HG03378 (cell line): ENCODE data around the gene TEX2.

Experiments used
- ATAC-seq: cut with Tn5 transposase; IDR thresholded peaks from one replicate; pipeline ENCODE4 v1.9.1; 2021; ENCODE audit warnings: mild to moderate bottlenecking, moderate library complexity; ENCODE audit not compliant: unreplicated experiment

The TEX2 gene

DNA sequence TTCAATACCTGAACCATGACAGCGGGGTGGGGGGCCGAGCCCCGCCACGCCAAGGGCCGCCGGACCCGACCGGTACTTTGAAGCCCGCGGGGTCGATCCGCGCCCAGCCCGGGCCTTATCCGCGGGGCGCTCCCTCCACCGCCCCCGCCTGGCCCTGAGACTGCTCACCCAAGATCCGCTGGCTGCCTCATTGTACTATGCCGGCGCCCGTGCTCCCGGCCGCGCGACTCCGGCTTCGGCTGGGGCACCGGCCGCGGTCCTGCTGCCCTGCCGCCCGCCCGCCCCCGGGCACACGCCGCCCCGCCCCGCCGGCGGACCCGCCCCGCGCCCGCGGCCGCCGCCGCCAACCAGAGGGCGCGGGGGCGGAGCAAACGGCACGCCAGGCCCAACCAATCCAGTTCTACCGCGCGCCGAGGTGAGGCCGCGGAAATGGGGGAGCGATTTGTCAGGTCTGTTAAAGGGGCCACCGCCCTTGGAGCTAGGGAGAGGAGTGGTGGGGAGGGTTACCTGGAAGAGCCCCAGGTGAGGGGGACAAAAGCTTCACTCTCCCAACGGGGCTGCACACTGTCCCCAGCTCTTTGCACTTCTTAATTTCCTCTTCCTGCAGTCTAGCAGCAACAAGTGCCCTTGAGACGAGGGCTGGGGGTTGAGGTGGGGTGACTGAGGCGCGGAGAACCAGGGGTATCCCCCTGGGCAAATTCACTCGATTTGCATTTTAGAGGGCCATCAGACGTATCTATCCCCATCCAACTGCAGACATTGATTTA, at the start of gene TEX2:
TSS of gene TEX2 (minus strand) at position 261 of the 767 bp plus-strand sequence. CDS start 49,043 bp downstream, outside the sequence.
- peak; percentile 76 for ATAC-seq

GRCh38 chr17:64309710-64310109, 46.6 kb upstream of the TEX2 start:
- ATAC-seq, result no peak

DNA sequence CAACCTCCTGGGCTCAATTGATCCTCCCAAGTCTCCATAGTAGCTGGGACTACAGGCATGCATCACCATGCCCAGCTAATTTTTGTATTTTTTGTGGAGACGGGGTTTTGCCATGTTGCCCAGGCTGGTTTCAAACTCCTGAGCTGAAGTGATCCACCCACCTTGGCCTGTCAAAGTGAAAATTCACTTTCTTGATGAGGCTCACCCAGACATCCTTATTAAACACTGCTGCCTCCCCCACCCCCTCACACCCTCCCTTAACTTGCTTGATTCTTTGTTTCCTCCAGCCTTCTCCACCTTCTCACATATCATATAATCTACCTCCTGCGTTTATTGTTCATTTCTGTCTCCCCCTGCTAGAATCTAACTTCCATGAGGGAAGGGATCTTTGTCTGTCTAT, 46.0 kb upstream of the TEX2 start:
- ATAC-seq, result no peak

GRCh38 chr17:64306850-64307463, 43.9 kb upstream of the TEX2 start:
- no peak for ATAC-seq

DNA sequence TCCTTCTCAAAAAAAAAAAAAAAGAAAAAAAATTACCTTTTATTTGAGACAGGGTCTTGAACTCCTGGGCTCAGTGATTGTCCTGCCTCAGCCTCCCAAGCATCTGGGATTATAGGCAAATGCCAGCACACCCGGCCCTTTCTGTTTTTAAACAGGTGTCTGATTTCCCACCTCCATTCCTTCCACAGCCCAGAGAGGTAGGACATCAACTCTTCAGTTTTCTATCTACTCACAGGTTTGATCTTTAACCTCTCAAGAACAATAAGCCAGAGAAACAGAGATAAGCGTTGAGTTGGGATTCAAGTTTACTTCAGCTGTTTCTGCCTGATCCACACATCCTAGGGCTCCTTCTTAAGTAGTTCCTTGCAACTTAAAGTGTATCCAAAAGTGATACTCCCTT, 41.5 kb upstream of the TEX2 start:
- no peak for ATAC-seq

- ATAC-seq, result no peak
Measured at GRCh38 chr17:64300699-64300965, 37.6 kb upstream of the TEX2 start.

DNA sequence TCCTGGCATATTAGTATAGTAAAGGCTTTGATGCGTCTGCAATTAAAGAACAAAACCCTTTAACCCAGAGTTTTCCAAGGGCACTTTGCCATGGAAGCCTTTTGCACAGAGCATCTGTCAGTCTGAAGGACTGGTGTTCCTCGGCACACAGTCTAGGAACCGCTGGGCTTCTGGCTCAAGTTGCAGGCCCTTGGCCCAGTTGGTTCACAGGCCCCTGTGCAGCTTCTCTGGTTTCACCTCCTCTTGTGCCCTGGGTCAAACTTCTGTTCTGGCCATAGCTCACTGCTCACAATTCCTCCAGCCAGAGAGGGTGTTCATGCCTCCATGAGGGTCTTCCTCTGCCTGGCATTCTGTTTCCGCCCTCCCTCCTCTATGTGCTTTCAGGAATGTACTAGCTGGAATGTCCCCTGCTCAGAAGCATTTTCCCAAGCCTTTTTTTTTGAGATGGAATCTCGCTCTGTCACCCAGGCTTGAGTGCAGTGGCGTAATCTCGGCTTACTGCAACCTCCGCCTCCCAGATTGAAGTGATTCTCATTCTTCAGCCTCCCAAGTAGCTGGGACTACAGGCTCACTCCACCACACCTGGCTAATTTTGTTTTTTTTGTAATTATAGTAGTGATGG, 34.5 kb upstream of the TEX2 start:
- no peak for ATAC-seq

DNA sequence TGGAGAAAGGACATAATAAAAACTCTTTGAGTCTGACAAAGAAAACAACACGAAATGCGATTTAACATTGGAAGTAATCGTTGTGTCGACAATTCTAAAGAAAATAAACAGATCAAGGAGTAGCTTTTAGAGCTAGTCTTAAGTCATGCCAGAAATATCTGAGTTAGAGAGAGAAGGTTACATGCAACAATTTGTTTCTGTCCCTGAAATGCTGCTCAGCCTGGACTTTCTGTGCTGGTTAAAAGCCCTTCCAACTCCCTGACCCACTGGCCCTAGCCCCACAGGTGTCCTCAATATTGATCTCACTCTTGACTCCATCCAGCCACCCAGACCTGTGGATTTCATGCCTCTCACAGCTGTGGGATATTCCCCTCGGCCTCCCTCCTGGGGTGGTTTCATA, 33.2 kb upstream of the TEX2 start:
- ATAC-seq, result no peak

DNA sequence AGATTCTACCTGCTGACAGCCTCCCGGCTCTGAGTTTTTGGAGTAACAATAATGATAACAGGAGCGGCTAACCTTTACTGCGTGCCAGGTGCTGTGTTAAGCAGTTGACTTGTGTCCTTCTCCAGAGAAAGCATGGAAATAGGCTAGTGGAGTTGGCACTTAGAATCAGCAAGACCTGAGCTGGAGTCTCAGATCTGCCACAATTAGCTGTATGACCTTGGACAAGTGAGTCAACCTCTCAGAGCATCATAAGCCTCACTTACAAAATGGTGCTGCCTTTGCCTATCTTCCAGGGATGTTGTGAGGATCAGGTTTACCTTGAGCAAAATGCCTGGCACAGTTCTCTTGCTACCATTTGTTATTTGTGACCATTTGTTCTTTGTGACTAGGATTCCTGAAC, 32.1 kb upstream of the TEX2 start:
- ATAC-seq, result no peak

DNA sequence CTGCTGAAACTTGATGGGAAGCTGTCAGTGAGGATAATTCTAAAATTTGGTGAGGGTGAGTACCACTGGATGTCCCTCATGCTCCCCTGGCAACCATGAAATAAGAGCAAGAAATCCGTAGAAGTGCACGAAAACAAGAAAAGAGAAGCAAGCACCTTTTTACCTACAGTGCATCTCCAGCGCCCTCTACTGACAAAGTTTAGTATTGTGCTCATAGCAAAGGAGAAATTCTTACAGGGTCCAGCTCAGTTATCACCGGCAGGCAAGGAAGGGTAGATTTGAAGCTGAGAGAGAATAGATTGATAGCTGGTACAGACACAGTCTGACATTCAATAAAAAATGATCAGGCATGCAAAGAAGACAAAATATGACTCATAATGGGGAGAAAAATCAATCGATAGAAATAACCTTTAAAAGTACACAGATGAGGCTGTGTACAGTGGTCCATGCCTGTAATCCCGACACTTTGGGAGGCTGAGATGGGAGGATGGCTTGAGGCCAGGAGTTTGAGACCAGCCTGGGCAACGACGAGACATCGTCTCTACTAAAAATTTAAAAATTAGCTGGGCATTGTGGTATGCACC, 28.3 kb upstream of the TEX2 start:
- ATAC-seq, result no peak

GRCh38 chr17:64289741-64290141, 26.7 kb upstream of the TEX2 start:
- ATAC-seq, result no peak

DNA sequence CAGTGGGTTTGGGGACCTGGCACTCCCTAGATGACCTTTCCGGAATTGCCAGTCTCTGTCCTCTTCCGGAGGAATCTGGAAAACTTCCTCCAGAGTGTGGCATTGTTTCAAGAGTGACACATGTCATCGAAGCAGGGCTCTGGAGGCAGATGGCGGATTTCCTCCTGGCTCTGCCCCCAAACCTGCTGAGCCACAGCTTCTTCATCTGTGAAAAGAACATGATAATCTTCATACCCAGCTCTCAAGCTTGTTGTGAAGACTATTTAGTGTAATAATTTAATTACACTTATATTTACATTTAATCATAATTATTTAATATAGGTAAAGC, 19.7 kb upstream of the TEX2 start:
- no peak for ATAC-seq

DNA sequence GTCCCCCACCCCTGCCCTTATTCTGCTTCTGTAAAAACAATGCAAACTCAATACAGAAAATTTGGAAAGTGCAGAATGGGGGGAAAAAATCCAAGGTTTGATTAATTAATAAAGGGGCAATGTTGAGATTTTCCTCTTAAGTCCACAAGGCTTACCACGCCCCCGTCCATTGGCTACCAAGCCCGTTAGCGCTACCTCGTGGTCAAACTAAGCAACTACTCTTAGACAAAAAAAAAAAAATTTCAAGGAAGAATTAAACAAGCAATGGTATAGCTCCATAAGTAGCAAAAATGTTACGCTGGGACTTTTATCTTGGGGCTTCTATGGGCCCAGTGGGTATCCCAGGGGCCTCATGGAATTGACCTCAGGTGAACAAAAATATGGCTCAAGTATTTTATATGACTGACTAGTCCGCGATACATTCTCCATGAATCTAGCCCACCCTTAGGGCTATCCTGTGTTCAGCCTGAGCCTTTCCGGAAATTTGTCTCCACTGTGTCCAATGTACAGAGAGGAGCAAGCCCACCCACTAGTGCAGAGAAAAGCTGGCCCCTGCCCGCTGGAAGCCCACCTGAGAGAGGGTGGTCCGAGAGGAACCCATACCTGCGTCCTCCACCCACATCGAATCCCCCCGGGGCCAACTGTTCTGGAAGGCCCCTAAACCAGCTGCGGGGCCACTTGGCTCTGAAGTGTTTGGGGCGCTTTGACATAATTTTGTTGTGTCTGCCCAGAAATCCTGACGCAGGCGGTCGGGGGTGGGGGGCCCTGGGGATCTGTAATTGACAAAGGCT, 19.1 kb upstream of the TEX2 start:
- ATAC-seq, result no peak

DNA sequence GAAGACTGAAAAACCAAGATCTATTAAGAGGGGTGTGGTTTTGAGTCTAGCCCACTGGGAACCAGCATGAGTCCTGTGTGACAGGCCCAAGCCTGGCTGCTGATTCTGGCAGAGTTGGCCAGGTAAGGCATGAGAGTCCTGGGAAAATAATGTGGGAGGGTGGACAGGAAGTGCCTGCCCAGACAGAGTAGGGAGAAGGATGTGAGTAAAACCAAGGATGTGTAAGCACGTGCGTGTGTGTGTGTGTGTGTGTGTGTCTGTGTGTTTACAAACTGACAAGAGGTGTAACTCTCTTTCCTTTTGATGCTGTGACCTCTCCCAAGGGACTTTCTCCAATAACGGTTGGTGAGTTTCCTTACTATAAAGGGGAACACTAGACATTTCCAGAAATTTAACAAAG, 15.6 kb upstream of the TEX2 start:
- ATAC-seq, result no peak

GRCh38 chr17:64277831-64278562, 14.9 kb upstream of the TEX2 start:
- no peak for ATAC-seq

DNA sequence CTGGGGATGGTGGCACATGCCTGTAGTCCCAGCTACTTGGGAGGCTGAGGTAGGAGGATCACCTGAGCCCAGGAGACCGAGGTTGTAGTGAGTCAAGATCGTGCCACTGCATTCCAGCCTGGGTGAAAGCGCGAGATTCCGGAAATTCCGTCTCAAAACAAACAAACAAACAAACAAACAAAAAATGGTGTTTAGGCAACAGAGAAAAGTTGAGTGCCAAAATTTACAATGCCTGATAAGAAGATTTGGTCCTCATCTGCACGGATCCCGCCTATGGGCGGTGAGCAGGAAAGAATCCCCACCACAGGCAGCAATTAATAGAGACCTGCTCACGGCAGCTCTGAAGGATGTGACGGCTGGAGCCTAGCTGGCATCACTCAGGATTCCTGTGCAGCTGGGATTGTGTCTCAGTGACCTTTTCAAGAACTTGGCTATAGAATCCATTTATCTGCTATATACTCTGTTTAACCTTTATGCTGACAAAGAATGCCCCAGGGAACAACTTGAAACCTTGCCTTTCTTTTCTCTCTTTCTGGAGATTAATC, 14.0 kb upstream of the TEX2 start:
- ATAC-seq, result no peak

GRCh38 chr17:64275016-64275415, 12.0 kb upstream of the TEX2 start:
- ATAC-seq, result no peak

DNA sequence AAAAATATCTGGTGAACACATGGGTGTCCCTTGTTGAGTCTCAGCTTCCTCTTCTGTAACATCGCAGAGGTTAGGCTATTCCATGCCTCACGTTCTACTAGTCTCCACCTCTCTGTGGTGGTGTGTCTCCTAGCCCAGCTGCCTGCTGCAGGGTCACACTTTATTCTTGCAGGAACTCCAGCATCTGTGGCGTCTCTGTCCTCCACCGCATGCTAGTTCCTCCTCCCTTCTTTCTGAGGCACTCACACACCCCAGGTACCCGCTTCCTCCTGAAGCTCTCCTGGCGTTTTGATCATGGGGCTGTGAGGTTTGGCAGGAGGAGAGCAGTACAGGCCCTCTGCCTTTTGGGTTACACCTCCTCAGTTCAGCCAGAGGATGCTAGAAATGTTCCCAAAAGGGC, 9.9 kb upstream of the TEX2 start:
- ATAC-seq, result no peak

DNA sequence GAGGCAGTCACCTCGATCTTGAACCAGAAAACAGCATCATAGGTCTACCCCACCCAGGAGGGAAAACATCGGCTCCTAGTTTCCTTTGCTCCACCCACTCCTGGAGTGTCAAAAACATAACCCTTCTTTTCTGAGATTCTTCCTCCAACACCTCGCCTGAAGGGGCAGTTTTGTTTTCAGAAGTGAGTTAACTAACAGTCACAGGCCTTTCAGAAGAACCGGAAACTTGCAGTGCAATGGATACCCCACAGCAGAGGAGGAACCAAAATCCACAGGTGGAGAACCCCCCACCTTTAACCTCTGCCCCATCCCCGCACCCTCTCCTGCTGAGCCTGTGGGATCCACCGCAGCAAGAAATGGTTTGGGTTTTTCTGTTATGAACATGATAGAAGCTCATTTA, 7.8 kb upstream of the TEX2 start:
- ATAC-seq, result no peak
